Esophagus muscularis mucosa (tissue), 4 donors: ENCODE data around the gene KRTAP20-4. TPM values are rescaled to one million over a fixed set of nuclear protein-coding genes. Genes with fewer than 3 reads are reported as not detected.

Source experiments
- DNase-seq: peaks from one replicate; pipeline ENCODE4 v3.0.0-alpha.2; 2017; ENCODE audit errors: extremely low spot score
- H3K27ac ChIP-seq, 4 donors: fragments of 200-600 bp; sonication (generic); replicated peaks in 1 of 4; 1 replicate in 3 of 4; 2 replicates in 1 of 4; pipeline ENCODE4 v1.5.1; 2016 to 2019; ENCODE audit warnings: mild to moderate bottlenecking in 1 of 4
- H3K27me3 ChIP-seq, 4 donors: fragments of 200-600 bp; sonication (generic); one replicate each; pipeline versions ENCODE4 v1.5.1 to v1.6.0; 2016 to 2019
- H3K36me3 ChIP-seq, 4 donors: fragments of 200-600 bp; sonication (generic); one replicate each; pipeline ENCODE4 v1.5.1; 2016 to 2019
- H3K4me1 ChIP-seq, 4 donors: fragments of 200-600 bp; sonication (generic); one replicate each; pipeline ENCODE4 v1.5.1; 2016 to 2019
- H3K4me3 ChIP-seq, 4 donors: fragments of 200-600 bp; sonication (generic); 1 replicate in 2 of 4; 2 replicates in 2 of 4; pipeline ENCODE4 v1.5.1; 2016 to 2019; ENCODE audit warnings: mild to moderate bottlenecking in 4 of 4, moderate library complexity in 1 of 4
- H3K9me3 ChIP-seq, 4 donors: fragments of 200-600 bp; sonication (generic); 1 replicate in 3 of 4; 2 replicates in 1 of 4; pipeline ENCODE4 v1.5.1; 2016 to 2019
- CTCF ChIP-seq, 3 experiments: fragments of 200-600 bp in 2 of 3; fragments of 450-650 bp in 1 of 3; sonication (generic) in 2 of 3; IDR thresholded peaks; one replicate each; pipeline ENCODE4 v1.5.1; 2017 to 2019; ENCODE audit warnings: antibody characterized with exemption in 3 of 3, mild to moderate bottlenecking in 2 of 3, moderate library complexity in 1 of 3
- EP300 ChIP-seq: sonication (generic); formaldehyde crosslinking; IDR thresholded peaks from one replicate; pipeline ENCODE4 v1.6.1; 2017; ENCODE audit warnings: antibody characterized with exemption
- POLR2A ChIP-seq: fragments of 450-650 bp; IDR thresholded peaks from one replicate; pipeline ENCODE4 v1.6.1; 2017; ENCODE audit warnings: antibody characterized with exemption, moderate library complexity, mild to moderate bottlenecking, low read depth
- POLR2AphosphoS5 ChIP-seq, 2 donors: sonication (generic); formaldehyde crosslinking; IDR thresholded peaks; one replicate each; pipeline ENCODE4 v1.6.1; 2017; ENCODE audit warnings: antibody characterized with exemption in 2 of 2
- WGBS: methylation state at CpG from one replicate; pipeline ENCODE4 v1.1.5; 2018; 5-methylcytosine and 5-hydroxymethylcytosine counted together
- intact Hi-C: fragments of 100-400 bp; cut with DNase I; formaldehyde crosslinking; loops from one replicate; pipeline ENCODE4 v1.15.1; 2023
- total RNA-seq, 4 donors: library from RNA; depleted of rRNA; stranded (reverse); fragments of >200 nt; gene quantifications; one replicate each; pipeline versions ENCODE4 v1.1.0 to v1.2.1, GENCODE V29; 2016

KRTAP20-4 gene
- not detected for total RNA-seq

GRCh38 chr21:30620522-30620921 lies at the start of gene KRTAP20-4:
KRTAP20-4 (plus strand) TSS chr21:30620627.
- no peak for DNase-seq
- intact Hi-C loops: no loop called here
- 88% methylated on average over 3 of the region's 3 CpGs for WGBS
- Histone ChIP-seq H3K4me3 (no peak within 1 kb of the TSS), H3K27ac (no peak within 1 kb of the TSS), H3K4me1 (no peaks in the 10 kb centered on the region), H3K9me3 (no peaks in the 10 kb centered on the region), H3K36me3 (no peaks in the 10 kb centered on the region), H3K27me3 (no peaks in the 10 kb centered on the region)
- no peak for TF ChIP-seq EP300

GRCh38 chr21:30577766-30578165 lies 42.7 kb upstream of the KRTAP20-4 start:
- Histone ChIP-seq H3K27me3 (no peaks in the 10 kb centered on the region), H3K27ac (no peak overlapping the region), H3K9me3 (no peaks in the 10 kb centered on the region), H3K4me3 (no peak overlapping the region), H3K4me1 (no peaks in the 10 kb centered on the region), H3K36me3 (no peaks in the 10 kb centered on the region)
- TF ChIP-seq CTCF (IDR thresholded peaks at IDR 0.05) (no peak), POLR2AphosphoS5 (IDR thresholded peaks at IDR 0.05) (no peak), POLR2A (no peak), EP300 (no peak)
- intact Hi-C loops: no loop called here
- DNase-seq: no peak

- WGBS: 36% methylated on average over 1 of the region's 1 CpG
- DNase-seq: no peak
- no peaks in the 10 kb centered on the region for H3K4me1 ChIP-seq
- intact Hi-C loops: no loop called here
- TF ChIP-seq CTCF (IDR thresholded peaks at IDR 0.05): no peak
- no peak for TF ChIP-seq POLR2A
- no peak for TF ChIP-seq EP300
- no peak for TF ChIP-seq POLR2AphosphoS5 (IDR thresholded peaks at IDR 0.05)
- no peak overlapping the region for H3K27ac ChIP-seq
- no peaks in the 10 kb centered on the region for H3K36me3 ChIP-seq
- no peaks in the 10 kb centered on the region for H3K27me3 ChIP-seq
- H3K4me3 ChIP-seq: no peak overlapping the region
- peaks cover 0 to 5% (median 0%) of the 10 kb centered on the region in 4 donors for H3K9me3 ChIP-seq
Observed at GRCh38 chr21:30579346-30579745, 41.1 kb upstream of the KRTAP20-4 start.

- WGBS: 70% methylated on average over 3 of the region's 3 CpGs
- intact Hi-C loops: no loop called here
Observed at GRCh38 chr21:30580132-30580531, 40.3 kb upstream of the KRTAP20-4 start.

GRCh38 chr21:30582870-30583269 lies 37.6 kb upstream of the KRTAP20-4 start:
- no peaks in the 10 kb centered on the region for H3K4me1 ChIP-seq
- H3K27me3 ChIP-seq: no peaks in the 10 kb centered on the region
- 83% methylated on average over 1 of the region's 1 CpG for WGBS
- no peak for TF ChIP-seq POLR2AphosphoS5 (IDR thresholded peaks at IDR 0.05)
- no peak for TF ChIP-seq EP300
- TF ChIP-seq POLR2A: no peak
- TF ChIP-seq CTCF (IDR thresholded peaks at IDR 0.05): no peak
- intact Hi-C loops: no loop called here
- H3K9me3 ChIP-seq: peaks cover 0 to 5% (median 0%) of the 10 kb centered on the region in 4 donors
- no peak for DNase-seq
- no peak overlapping the region for H3K27ac ChIP-seq
- H3K4me3 ChIP-seq: no peak overlapping the region
- H3K36me3 ChIP-seq: no peaks in the 10 kb centered on the region

More at GRCh38 chr21:30580132-30580531, 40.3 kb upstream of the KRTAP20-4 start:
- no peaks in the 10 kb centered on the region for H3K36me3 ChIP-seq
- H3K27ac ChIP-seq: no peak overlapping the region
- TF ChIP-seq EP300: no peak
- no peak for TF ChIP-seq CTCF (IDR thresholded peaks at IDR 0.05)
- H3K4me1 ChIP-seq: no peaks in the 10 kb centered on the region
- no peaks in the 10 kb centered on the region for H3K27me3 ChIP-seq
- DNase-seq: no peak
- H3K9me3 ChIP-seq: peaks cover 0 to 5% (median 0%) of the 10 kb centered on the region in 4 donors
- H3K4me3 ChIP-seq: no peak overlapping the region
